Diencephalon (tissue), 1 donor: ENCODE measurements around the gene LIMD2. TPM values are rescaled to one million over a fixed set of nuclear protein-coding genes. Genes with fewer than 3 reads are reported as not detected.

Experiments used
- total RNA-seq: library from RNA; depleted of rRNA; stranded (reverse); fragments of >200 nt; gene quantifications from one replicate; pipeline ENCODE4 v1.2.3, GENCODE V29; 2014

The LIMD2 gene
- 12.5 TPM for total RNA-seq

GRCh38 chr17:63699638-63700527 lies at the start of gene LIMD2:
Gene LIMD2 (minus strand): TSS chr17:63700125. CDS start chr17:63699298, 827 bp downstream.

GRCh38 chr17:63741408-63742173 lies 41.7 kb upstream of the LIMD2 start, which contains the start of gene STRADA:
Gene STRADA (minus strand): TSS chr17:63741799. CDS start chr17:63728369, 13,430 bp downstream.

Other genes with a start within 250 kb of the LIMD2 start
- 6.9 TPM for gene ACE, start 223.1 kb downstream of the LIMD2 start, total RNA-seq
- gene KCNH6, start 176.8 kb downstream of the LIMD2 start, total RNA-seq, result 0.69 TPM
- 51.0 TPM for gene DCAF7, start 149.6 kb downstream of the LIMD2 start, total RNA-seq
- 10.1 TPM for gene TACO1, start 99.2 kb downstream of the LIMD2 start, total RNA-seq
- gene MAP3K3, start 77.7 kb downstream of the LIMD2 start, total RNA-seq, result 19.4 TPM
- 32.3 TPM for gene STRADA, start 41.7 kb upstream of the LIMD2 start, total RNA-seq
- gene CCDC47, start 73.5 kb upstream of the LIMD2 start, total RNA-seq, result 65.3 TPM
- gene DDX42, start 74.0 kb upstream of the LIMD2 start, total RNA-seq, result 82.4 TPM
- 78.0 TPM for gene PSMC5, start 127.3 kb upstream of the LIMD2 start, total RNA-seq
- 29.3 TPM for gene FTSJ3, start 127.5 kb upstream of the LIMD2 start, total RNA-seq
- gene SMARCD2, start 142.6 kb upstream of the LIMD2 start, total RNA-seq, result 11.5 TPM
- gene CSH2, start 173.6 kb upstream of the LIMD2 start, total RNA-seq, result not detected
- gene GH2, start 181.8 kb upstream of the LIMD2 start, total RNA-seq, result not detected
- gene CSH1, start 196.4 kb upstream of the LIMD2 start, total RNA-seq, result not detected
- not detected for gene CSHL1, start 211.1 kb upstream of the LIMD2 start, total RNA-seq
- gene GH1, start 218.7 kb upstream of the LIMD2 start, total RNA-seq, result not detected
- gene CD79B, start 232.2 kb upstream of the LIMD2 start, total RNA-seq, result 0.92 TPM